ENCODE data around the gene PAIP2. TPM values are rescaled to one million over a fixed set of nuclear protein-coding genes. Genes with fewer than 3 reads are reported as not detected.
A peak's percentile ranks its signal among the peaks of the same experiment; 100 is the strongest.

The PAIP2 gene
- total RNA-seq, 1 donor = 47.8 TPM

GRCh38 chr5:139403787-139404483 lies 62.3 kb downstream of the PAIP2 start, which contains the start of gene SPATA24:
SPATA24 (minus strand) TSS chr5:139404089; CDS start chr5:139404060, 29 bp downstream.
- no peaks in the 10 kb centered on the region for H4K20me1 ChIP-seq (ENCODE audit: insufficient read depth, low read length)
- no peaks in the 10 kb centered on the region for H3K27me3 ChIP-seq (ENCODE audit: insufficient read depth, low read length)
- H3K4me2 ChIP-seq (ENCODE audit: insufficient read depth, low read length) = peak within 1 kb of the TSS; percentile 98
- H2AFZ ChIP-seq (ENCODE audit: low read length) = peak within 1 kb of the TSS; percentile 97
- H3K27ac ChIP-seq (ENCODE audit: low read depth, low read length) = peak within 1 kb of the TSS; percentile 91
- H3K4me3 ChIP-seq (ENCODE audit: insufficient read depth, low read length) = peak within 1 kb of the TSS; percentile 77
- peak; percentile 99 for DNase-seq (ENCODE audit: insufficient read length, low spot score, missing footprints)
- TF ChIP-seq CTCF (IDR thresholded peaks at IDR 0.05; ENCODE audit: extremely low read depth, low read depth, low read length) = no peak
- H3K79me2 ChIP-seq (ENCODE audit: insufficient read depth, low read length) = no peaks in the 10 kb centered on the region
- no peaks in the 10 kb centered on the region for H3K9me3 ChIP-seq (ENCODE audit: low read depth, low read length)
- H3K4me1 ChIP-seq (ENCODE audit: insufficient read depth, low read length) = peaks cover 13% of the 10 kb centered on the region
- H3K36me3 ChIP-seq (ENCODE audit: insufficient read depth, low read length) = no peaks in the 10 kb centered on the region

GRCh38 chr5:139404484-139404840 lies 62.8 kb downstream of the PAIP2 start:
- no peak for TF ChIP-seq CTCF (IDR thresholded peaks at IDR 0.05; ENCODE audit: extremely low read depth, low read depth, low read length)
- Histone ChIP-seq H4K20me1 (ENCODE audit: insufficient read depth, low read length) (no peaks in the 10 kb centered on the region), H3K79me2 (ENCODE audit: insufficient read depth, low read length) (no peaks in the 10 kb centered on the region), H3K4me1 (ENCODE audit: insufficient read depth, low read length) (peaks cover 13% of the 10 kb centered on the region), H3K4me2 (ENCODE audit: insufficient read depth, low read length) (peak overlapping the region; percentile 98), H3K36me3 (ENCODE audit: insufficient read depth, low read length) (no peaks in the 10 kb centered on the region), H3K27me3 (ENCODE audit: insufficient read depth, low read length) (no peaks in the 10 kb centered on the region), H3K9me3 (ENCODE audit: low read depth, low read length) (no peaks in the 10 kb centered on the region), H3K27ac (ENCODE audit: low read depth, low read length) (peak overlapping the region; percentile 91), H2AFZ (ENCODE audit: low read length) (peak overlapping the region; percentile 97), H3K4me3 (ENCODE audit: insufficient read depth, low read length) (peak overlapping the region; percentile 77)
- no peak for DNase-seq (ENCODE audit: insufficient read length, low spot score, missing footprints)

- no peaks in the 10 kb centered on the region for H4K20me1 ChIP-seq (ENCODE audit: insufficient read depth, low read length)
- TF ChIP-seq CTCF (IDR thresholded peaks at IDR 0.05; ENCODE audit: extremely low read depth, low read depth, low read length) = no peak
- H3K79me2 ChIP-seq (ENCODE audit: insufficient read depth, low read length) = no peaks in the 10 kb centered on the region
- no peak overlapping the region for H3K27ac ChIP-seq (ENCODE audit: low read depth, low read length)
- no peak overlapping the region for H3K4me3 ChIP-seq (ENCODE audit: insufficient read depth, low read length)
- no peak for DNase-seq (ENCODE audit: insufficient read length, low spot score, missing footprints)
- no peaks in the 10 kb centered on the region for H3K27me3 ChIP-seq (ENCODE audit: insufficient read depth, low read length)
- H3K9me3 ChIP-seq (ENCODE audit: low read depth, low read length) = no peaks in the 10 kb centered on the region
- H2AFZ ChIP-seq (ENCODE audit: low read length) = no peak overlapping the region
- H3K36me3 ChIP-seq (ENCODE audit: insufficient read depth, low read length) = no peaks in the 10 kb centered on the region
- H3K4me2 ChIP-seq (ENCODE audit: insufficient read depth, low read length) = no peak overlapping the region
- peaks cover 13% of the 10 kb centered on the region for H3K4me1 ChIP-seq (ENCODE audit: insufficient read depth, low read length)
Observed at GRCh38 chr5:139406963-139407362, 65.3 kb downstream of the PAIP2 start.

- Histone ChIP-seq H3K4me3 (ENCODE audit: insufficient read depth, low read length) (no peak overlapping the region), H3K27me3 (ENCODE audit: insufficient read depth, low read length) (no peaks in the 10 kb centered on the region), H4K20me1 (ENCODE audit: insufficient read depth, low read length) (no peaks in the 10 kb centered on the region), H3K79me2 (ENCODE audit: insufficient read depth, low read length) (no peaks in the 10 kb centered on the region), H3K36me3 (ENCODE audit: insufficient read depth, low read length) (no peaks in the 10 kb centered on the region), H3K4me1 (ENCODE audit: insufficient read depth, low read length) (peaks cover 13% of the 10 kb centered on the region), H3K4me2 (ENCODE audit: insufficient read depth, low read length) (no peak overlapping the region), H2AFZ (ENCODE audit: low read length) (no peak overlapping the region), H3K9me3 (ENCODE audit: low read depth, low read length) (no peaks in the 10 kb centered on the region), H3K27ac (ENCODE audit: low read depth, low read length) (no peak overlapping the region)
- TF ChIP-seq CTCF (IDR thresholded peaks at IDR 0.05; ENCODE audit: extremely low read depth, low read depth, low read length) = no peak
- DNase-seq (ENCODE audit: insufficient read length, low spot score, missing footprints) = peak; percentile 19
Observed at GRCh38 chr5:139407517-139407916, 65.9 kb downstream of the PAIP2 start.
